Activated CD8-positive, alpha-beta memory T cell treated with anti-CD3 and anti-CD28 coated beads for 1 hour (primary cell): ENCODE measurements around the gene CIAO3.
"Not testable (repeated sequence)": the region's sequence is repeated elsewhere in the genome, so short reads cannot be mapped to it uniquely, and the experiment has no call there.

ENCODE experiments used
- DNase-seq, 2 donors: peaks; one replicate each; pipeline ENCODE4 v3.0.0-alpha.2; 2020; ENCODE audit warnings: low read depth in 1 of 2; ENCODE audit errors: extremely low read depth in 1 of 2

Gene CIAO3

DNA sequence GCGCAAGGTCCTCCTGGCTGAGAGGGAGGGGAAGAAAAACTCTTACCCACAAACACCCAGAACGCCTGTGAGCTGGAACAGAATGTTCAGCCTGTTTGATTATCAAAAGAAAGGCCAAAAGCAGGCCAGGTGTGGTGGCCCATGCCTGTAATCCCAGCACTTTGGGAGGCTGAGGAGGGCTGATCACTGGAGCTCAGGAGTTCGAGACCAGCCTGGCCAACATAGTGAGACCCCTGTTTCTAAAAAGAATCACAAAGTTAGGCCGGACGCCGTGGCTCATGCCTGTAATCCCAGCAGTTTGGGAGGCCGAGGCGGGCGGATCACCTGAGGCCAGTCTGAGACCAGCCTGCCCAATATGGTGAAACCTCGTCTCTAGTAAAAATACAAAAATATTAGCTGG is 35.5 kb upstream of the CIAO3 start:
- not testable (repeated sequence) for DNase-seq

DNA sequence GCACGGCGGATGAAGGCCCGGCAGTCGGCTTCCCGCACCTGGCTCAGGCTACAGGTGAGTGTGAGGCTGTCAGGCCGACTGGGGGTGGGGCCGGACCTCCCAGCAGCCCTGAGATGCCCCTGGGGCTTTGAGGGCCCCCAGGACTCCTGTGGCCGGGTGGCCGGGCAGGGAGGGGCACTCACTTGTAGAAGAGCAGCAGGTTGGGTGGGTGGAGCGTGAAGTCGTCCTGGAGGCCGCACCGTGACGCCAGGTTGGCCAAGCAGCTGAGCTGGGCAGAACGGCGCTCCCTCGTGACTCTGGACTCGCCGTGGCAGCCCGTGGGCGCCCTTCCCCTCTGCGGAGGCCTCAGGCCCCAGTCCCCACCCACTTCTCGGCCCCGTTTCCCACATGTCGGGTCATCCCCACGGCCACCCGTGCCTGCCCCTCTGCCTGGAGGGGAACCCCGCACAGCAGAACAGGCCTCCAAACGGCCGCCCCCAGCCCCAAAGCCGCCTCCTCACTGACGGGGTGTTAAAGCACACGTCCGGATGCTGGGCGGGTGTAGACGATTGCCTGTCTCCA is 34.5 kb upstream of the CIAO3 start:
- no peak for DNase-seq

DNA sequence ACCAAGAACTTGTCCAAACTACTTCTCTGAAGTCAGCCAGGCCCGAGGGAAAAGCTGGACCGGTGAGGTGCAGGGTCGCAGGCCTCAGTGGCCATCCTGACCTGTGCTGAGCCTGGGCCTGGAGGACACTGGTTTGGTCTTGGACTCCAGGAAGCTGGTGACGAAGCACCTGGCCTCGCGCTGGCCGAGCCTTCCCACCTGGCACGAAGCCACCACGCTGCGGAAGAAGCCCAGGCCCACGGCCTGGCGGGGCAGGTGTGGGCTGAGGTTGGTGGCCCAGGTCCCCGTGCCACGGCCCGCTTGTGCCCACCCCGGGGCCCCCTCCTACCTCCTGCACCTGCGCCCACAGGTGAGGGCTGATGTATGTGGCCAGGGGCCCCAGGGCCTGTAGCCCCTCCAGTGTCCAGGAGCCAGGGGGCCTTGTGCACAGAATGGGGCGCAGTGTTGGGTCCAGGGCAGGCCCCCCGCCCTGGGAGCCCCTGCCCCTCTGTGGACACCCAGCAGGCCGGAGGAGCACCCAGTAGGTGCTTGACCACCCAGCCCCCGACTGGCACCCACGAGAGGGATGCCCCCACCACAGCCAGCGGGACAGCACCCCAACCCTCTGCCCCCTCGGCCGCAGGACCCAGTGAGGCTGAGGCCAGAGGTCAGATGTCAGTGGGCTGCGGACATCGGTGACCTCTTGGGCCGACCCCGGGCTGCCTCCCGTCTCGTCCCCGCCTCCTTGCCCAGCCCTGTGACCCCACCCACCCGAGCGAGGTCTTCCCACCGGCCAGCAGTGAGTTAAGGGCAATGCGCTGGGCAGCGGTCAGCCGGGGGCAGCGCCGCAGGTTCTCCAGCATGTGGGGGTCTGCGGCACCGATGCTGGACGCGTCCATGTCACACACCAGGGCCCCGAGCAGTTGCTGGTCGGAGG is 33.5 kb upstream of the CIAO3 start:
- DNase-seq = no peak

DNA sequence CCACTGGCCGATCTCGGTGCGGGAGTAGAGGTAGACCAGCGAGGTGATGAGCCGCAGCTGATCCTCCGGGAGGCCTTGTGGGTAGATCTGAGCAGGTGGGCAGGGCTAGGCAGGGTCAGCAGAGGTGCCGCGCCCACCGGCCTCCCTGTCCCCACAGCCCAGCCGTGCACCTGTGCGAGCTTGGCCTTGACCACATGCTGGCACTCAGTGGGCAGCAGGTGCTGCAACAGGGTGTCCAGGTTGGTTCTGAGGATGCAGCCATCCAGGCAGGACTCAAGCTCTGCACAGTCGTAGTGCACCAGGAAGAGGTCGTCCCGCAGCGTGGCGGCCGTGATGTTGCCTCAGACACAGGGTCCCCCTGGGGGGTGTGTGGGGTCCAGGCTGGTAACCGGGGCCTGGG is 32.2 kb upstream of the CIAO3 start:
- no peak for DNase-seq

DNA sequence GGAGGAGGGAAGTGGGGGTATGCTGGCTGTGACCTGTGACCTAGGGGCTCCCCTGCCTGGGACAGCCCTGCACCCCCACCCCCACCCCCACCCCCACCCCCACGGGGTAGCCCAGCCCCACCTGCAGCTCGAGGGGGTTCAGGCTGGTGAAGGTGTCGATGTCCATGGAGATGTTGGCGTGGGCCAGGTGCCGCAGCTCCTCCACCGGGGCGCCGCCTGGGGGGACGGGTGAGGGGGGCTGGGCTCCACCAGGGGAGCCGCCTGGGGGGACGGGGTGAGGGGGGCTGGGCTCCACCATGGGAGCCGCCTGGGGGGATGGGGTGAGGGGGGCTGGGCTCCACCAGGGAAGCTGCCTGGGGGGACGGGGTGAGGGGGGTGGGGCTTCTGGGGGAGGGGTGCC is 29.6 kb upstream of the CIAO3 start:
- no peak for DNase-seq

DNA sequence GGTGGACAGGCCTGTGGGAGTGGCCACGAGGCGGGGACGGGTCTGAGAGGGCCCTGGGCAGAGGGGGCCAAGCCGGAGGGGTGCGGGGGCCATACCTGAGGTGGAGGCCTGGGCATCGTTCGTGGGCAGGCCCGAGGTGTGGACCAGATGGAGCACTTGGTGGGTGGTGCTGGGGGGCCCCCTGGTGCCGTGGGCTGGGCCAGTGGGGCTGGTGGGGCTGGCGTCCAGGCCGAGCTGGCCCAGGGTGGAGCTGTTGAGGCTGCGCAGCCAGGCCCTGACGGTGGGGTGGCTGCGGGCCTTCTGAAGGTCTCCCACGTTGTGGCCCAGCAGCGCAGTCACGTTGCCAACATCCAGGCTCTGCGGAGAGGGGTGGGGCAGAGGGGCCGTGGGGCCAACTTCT is 29.1 kb upstream of the CIAO3 start:
- DNase-seq = no peak

DNA sequence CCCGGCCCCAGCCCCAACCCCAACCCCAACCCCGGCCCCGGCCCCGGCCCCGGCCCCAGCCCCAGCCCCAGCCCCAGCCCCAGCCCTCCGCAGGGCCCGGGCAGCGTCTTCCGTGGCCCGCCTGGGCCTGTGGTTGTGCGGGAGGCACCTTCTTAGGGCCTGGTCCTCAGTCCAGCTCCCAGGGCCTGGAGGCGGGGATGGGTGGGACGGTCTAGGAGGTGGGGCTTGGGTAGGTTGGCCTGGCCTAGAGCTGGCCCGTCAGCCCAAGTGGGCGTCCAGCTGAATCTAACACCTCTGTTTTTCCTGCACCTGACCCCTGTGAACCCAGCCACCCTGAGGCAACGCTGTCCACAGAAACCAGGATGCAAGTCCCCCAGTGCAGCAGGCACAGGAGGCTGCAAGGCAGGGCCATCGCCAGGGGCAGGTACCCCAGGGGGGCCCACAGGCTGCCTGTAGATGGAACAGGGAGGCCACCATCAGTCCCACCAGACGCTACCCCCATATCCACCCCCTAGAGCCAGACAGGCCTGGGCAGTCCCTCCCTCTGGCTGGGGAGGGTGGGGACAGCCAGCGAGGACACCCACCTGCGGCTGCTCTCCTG is 28.5 kb upstream of the CIAO3 start:
- DNase-seq = no peak

DNA sequence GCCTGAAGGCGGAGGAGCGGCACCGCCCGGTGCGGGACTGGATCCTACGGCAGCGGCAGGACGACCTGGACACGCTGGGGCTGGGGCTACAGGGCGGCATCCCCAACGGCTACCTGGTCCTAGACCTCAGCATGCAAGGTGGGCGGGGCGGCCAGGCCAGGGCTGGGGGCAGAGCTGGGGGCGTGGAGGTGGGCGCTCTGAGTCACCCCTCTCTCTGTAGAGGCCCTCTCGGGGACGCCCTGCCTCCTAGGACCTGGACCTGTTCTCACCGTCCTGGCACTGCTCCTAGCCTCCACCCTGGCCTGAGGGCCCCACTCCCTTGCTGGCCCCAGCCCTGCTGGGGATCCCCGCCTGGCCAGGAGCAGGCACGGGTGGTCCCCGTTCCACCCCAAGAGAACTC is 27.6 kb upstream of the CIAO3 start:
- no peak for DNase-seq

DNA sequence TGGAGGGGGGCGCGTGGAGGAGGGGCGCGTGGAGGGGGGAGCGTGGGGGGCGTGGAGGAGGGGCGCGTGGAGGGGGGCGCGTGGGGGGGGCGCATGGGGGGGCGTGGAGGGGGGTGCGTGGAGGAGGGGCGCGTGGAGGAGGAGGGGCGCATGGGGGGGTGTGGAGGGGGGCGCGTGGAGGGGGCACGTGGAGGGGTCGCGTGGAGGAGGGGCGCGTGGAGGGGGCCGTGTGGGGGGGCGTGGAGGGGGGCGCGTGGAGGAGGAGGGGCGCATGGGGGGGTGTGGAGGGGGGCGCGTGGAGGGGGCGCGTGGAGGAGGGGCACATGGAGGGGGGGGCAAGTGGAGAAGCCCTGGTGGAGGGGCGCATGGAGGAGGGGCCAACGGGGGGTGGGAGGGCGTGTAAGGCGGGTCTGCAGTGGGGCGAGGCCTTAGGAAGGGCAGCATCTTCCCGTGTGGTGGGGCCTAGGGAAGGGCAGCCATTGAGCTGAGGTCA is 27.0 kb upstream of the CIAO3 start:
- DNase-seq = no peak

DNA sequence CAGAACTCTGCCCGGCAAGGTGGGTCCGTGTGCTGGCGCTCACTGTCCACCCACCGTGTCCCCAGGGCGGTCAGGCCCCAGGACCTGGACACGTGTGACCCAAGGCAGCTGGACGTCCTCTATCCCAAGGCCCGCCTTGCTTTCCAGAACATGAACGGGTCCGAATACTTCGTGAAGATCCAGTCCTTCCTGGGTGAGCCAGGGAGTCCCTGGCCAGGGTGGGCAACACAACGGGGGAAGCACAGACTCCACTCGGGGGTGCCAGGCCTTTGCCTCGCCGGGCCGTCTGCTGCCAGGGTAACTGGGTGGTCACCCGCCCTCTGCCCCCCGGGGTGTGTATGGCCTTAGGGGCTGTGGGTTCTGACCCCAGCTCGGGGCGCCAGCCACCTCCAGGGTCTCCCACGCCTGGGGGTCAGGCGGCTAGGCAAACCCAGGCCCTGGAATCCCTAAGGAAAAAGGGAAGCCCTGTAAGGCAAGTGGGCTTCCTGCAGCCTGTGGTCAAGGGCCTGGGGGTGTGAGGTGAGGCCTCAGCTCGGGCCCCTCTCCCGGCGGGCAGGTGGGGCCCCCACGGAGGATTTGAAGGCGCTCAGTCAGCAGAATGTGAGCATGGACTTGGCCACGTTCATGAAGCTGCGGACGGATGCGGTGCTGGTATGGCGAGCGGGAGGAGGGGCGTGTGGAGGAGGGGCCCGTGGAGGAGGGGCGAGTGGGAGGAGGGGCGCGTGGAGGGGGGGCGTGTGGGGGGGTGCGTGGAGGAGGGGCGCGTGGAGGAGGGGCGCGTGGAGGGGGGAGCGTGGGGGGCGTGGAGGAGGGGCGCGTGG is 26.2 kb upstream of the CIAO3 start:
- no peak for DNase-seq

DNA sequence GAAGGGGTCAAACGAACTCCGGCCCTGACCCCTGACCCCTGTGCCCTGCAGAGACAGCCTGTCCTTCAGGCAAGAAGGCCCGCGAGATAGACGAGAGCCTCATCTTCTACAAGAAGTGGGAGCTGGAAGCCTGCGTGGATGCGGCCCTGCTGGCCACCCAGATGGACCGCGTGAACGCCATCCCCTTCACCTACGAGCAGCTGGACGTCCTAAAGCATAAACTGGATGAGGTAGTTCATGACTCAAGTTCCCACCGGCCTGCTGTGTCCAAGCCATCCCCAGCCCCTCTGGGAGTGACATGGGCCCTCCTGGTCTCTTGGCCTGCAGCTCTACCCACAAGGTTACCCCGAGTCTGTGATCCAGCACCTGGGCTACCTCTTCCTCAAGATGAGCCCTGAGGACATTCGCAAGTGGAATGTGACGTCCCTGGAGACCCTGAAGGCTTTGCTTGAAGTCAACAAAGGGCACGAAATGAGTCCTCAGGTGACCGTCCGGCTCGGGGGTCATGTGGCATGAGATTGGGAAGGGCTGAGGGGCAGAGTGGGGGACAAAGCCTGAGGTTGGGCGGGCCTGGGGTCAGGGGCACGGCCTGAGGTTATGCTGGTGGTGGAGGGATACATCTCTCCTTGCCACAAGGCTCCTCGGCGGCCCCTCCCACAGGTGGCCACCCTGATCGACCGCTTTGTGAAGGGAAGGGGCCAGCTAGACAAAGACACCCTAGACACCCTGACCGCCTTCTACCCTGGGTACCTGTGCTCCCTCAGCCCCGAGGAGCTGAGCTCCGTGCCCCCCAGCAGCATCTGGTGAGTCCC is 25.4 kb upstream of the CIAO3 start:
- DNase-seq = no peak

DNA sequence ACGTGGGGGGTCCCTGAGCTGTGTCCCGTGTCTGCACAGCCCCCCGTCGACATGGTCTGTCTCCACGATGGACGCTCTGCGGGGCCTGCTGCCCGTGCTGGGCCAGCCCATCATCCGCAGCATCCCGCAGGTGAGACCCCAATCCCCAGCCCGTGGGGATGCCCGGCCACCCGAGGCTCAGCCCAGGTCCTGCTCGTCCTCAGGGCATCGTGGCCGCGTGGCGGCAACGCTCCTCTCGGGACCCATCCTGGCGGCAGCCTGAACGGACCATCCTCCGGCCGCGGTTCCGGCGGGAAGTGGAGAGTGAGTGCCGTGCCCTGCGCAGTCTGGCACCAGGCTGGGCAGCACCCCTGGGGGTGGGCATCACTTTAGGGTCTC is 24.7 kb upstream of the CIAO3 start:
- no peak for DNase-seq

DNA sequence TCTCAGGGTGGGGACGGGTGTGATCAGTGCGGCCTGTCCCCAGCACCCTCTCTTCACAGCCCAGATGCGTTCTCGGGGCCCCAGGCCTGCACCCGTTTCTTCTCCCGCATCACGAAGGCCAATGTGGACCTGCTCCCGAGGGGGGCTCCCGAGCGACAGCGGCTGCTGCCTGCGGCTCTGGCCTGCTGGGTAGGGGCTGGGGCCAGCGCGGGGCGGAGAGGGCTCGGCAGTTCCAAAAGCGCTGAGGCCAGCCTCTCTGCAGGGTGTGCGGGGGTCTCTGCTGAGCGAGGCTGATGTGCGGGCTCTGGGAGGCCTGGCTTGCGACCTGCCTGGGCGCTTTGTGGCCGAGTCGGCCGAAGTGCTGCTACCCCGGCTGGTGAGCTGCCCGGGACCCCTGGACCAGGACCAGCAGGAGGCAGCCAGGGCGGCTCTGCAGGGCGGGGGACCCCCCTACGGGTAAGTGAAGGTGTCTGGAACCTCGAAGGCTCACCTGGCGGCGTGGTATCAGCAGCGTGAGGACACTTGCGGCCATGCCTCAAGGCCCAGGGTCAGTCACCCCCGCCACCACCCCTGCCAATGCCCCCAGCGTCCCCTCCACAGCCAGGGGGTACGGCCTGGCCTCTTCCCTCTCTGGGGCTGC is 24.2 kb upstream of the CIAO3 start:
- no peak for DNase-seq

DNA sequence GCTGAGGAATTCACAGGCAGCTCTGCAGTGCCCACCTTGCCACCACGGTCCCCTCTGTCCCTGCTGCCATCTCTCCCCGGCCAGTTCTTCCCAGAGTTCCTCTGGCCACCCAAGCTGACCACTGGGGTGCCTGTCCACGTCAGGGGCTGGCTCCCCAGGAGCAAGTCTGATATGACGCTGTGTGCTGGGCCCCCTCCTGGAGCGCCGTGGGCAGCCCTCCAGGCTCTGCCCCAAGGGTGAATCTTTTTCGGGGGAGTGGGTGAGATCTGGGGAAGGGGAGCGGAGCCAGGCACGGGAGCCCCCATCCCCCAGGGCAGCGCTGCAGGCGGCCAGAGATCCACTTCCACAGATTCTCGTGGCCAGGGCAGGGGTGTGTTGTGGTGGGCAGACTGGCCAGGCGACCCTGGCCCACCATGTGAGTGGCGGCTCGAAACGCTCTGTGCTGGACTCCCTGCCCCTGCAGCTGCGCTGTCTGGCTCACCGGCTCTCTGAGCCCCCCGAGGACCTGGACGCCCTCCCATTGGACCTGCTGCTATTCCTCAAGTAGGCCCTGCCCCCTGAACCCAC is 23.5 kb upstream of the CIAO3 start:
- no peak for DNase-seq

DNA sequence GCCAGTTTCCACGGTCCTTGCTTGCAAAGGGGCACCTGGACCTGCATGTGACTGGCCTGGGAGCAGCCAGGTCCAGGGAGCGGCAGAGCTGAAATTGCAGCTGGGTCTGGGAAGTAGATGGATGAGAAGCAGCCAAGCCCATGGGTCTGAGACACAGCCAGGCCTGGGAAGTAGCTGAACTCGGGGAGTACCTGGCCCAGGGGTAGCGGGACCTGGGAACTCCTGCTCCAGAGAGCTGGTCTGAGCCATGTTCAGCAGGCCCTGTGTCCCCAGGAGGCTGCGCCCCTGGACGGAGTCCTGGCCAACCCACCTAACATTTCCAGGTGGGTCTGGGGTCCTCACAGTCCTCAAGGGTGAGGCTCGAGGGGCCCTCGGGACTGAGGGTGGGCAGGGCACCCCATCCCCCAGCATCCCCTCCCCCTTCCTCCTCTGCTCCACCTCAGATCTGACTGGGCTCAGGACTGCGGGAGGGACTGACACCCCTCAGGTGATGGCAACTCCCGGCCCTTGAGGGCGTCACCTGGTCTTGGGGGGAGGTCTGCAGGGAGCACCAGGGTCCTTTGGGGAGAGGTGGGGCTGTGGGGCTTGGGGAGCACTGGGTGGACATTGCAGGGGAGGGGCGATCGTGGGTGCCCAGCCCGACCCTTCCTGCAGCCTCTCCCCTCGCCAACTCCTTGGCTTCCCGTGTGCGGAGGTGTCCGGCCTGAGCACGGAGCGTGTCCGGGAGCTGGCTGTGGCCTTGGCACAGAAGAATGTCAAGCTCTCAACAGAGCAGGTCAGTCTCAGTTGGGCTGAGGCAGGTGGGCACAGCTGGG is 22.8 kb upstream of the CIAO3 start:
- no peak for DNase-seq

DNA sequence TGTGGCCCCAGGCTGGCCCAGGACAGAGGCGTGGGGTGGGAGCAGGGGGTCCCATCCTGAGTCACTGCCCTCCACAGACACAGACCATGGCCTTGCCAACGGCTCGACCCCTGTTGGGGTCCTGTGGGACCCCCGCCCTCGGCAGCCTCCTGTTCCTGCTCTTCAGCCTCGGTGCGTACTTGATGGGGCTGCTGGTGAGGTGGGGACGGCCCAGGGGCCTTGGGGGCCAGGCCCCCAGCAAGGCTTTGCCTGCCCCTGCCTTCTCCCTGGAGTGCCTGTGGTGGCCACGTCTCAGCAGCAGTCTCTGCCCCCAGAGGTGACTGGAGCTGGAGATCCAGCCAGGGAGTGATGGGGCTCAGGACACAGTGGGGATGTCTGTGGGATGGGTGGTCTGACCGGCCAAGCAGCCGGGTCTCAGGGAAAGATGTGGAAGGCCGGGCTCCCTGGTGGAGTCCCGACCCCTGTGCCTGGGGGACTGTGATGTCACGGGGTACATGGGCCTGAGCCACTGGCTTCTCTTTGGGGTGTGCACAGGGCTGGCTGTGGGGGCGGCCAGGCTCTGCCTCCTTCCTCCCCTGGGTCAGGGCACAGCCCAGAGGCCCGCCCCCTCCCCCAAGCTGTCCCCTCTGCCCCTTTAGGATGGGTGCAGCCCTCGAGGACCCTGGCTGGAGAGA is 21.9 kb upstream of the CIAO3 start:
- no peak for DNase-seq

DNA sequence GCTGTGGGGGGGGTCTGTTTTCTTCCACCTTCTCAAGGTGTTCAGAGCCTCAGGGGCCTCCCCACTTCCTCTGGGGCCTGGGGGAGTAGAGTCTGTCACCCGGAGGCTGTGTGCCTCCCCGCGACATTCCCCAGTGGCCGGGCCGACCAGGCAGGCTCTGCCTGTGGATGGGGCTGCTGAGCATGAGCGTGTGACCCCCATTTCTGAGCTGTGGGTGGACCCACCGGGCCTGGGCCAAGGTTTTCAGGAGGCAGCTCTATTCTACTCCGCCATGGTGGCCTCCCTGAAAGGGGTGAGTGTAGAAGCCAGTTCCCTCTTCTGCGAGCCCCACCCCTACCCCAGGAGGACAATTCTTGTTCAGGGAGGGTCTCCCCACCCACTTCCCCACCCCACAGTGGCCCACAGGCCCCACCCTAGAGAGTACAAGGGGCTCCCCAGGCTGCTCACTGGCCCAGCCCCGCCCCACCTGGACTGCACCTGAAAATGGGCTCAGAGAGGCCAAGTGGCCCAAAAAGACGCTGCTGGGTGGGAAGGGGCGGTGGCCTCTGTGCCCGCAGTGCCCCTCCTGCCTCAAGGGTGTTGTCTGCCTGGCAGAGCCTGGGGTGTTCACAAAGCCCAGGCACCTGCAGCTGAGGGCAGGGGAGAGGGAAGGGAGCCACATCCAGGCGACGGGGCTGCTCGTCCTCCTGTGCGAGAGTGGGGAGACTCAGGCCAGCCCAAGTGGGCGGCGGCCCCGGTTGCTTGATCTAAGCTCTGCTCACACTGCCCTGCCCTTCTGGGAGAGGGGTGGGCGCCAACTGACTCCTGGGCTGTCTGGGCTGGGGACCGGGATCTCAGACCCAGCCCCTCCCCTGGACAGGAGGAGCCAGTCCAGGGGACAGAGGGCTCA is 21.1 kb upstream of the CIAO3 start:
- no peak for DNase-seq
